AG04449 (cell line): ENCODE data around the gene SMAD3.

Source experiments
- CTCF ChIA-PET: fragments of 350-600 bp; formaldehyde crosslinking; extraction: SDS; loops from one replicate; lab custom pipeline; 2021; ENCODE audit warnings: antibody characterized with exemption; lab: Yijun Ruan, JAX
- POLR2A ChIA-PET: fragments of 400-600, 350-600 bp; formaldehyde crosslinking; extraction: SDS; loops from one replicate; lab custom pipeline; 2020; ENCODE audit warnings: antibody characterized with exemption, inconsistent platforms; lab: Yijun Ruan, JAX
- DNase-seq: peaks from one replicate; pipeline ENCODE4 v3.0.0-alpha.2; 2010; ENCODE audit warnings: low read depth, low spot score
- H3K4me3 ChIP-seq: 2 replicates; pipeline ENCODE4 v1.5.1; 2011; ENCODE audit warnings: low read depth, mild to moderate bottlenecking, control low read depth, low read length
- CTCF ChIP-seq: IDR thresholded peaks from one replicate; pipeline ENCODE4 v1.5.1; 2011; ENCODE audit warnings: mild to moderate bottlenecking, moderate library complexity, low read length, control low read depth, inconsistent platforms; ENCODE audit not compliant: insufficient read depth; ENCODE audit errors: missing control alignments

SMAD3 gene

GRCh38 chr15:67163180-67163579 lies 97.8 kb downstream of the SMAD3 start:
- ChIA-PET CTCF (no interaction called here), POLR2A (no interaction called here)
- H3K4me3 ChIP-seq = no peak overlapping the region
- DNase-seq = no peak
- TF ChIP-seq CTCF = no peak

- no peak overlapping the region for H3K4me3 ChIP-seq
- ChIA-PET CTCF (no interaction called here), POLR2A (no interaction called here)
- no peak for TF ChIP-seq CTCF
- no peak for DNase-seq
Measured at GRCh38 chr15:67164401-67164791, 99.0 kb downstream of the SMAD3 start.

GRCh38 chr15:67164811-67165253 lies 99.4 kb downstream of the SMAD3 start:
- DNase-seq = no peak
- no peak overlapping the region for H3K4me3 ChIP-seq
- ChIA-PET POLR2A (no interaction called here), CTCF (no interaction called here)
- TF ChIP-seq CTCF = no peak

- TF ChIP-seq CTCF = no peak
- no peak overlapping the region for H3K4me3 ChIP-seq
- no peak for DNase-seq
- ChIA-PET POLR2A (no interaction called here), CTCF (no interaction called here)
Measured at GRCh38 chr15:67165254-67166253, 100.2 kb downstream of the SMAD3 start.

GRCh38 chr15:67166280-67167009 lies 101.0 kb downstream of the SMAD3 start:
- no peak for TF ChIP-seq CTCF
- ChIA-PET CTCF (no interaction called here), POLR2A (no interaction called here)
- H3K4me3 ChIP-seq = no peak overlapping the region
- no peak for DNase-seq

GRCh38 chr15:67167091-67167490 lies 101.7 kb downstream of the SMAD3 start:
- no peak for DNase-seq
- CTCF ChIA-PET = no interaction called here
- TF ChIP-seq CTCF = no peak
- H3K4me3 ChIP-seq = no peak overlapping the region
- POLR2A ChIA-PET = interaction anchor here (0.8 kb wide), 1 partner anchor 11 kb away, joined by 3 read pairs; no protein-coding TSS in a partner anchor
